ENCODE data around the gene STARD13.
A peak's percentile ranks its signal among the peaks of the same experiment; 100 is the strongest.

Gene STARD13

DNA sequence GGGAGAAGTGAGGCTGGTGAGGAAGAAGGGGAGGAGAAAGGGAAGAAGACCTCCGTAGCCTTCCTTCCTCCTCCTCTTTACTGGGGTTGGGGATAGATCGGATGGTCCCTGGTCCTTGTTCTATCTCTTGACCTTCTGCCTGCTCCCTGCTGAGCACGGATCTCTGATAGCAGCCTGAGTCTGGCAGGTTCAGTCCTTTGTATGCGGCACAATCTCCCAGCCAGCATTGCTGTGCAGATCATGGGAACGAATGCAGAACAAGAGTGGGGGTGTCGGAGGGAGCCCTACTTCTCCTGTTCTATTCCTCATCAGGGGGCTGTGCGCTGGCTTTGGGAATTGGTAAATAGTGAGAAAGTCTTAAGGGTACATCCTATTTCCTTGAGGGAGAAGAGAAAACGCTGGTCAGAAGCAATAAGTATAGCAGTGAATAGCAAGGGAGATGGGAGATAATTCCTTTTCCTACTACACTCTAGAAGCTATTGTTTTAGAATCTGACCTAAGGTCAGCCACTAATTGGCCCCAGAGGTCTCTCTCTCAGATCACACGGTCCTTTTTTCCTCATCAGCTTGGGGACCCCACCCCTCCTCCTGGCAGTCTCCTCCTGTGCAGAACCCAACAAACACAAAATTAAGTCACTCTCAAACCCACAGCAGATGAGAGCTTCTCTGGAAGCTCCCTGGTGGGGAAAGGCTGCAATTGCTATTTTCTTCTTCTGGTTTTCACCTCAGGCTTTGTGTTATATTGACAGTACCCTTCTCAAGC is 228.4 kb downstream of the STARD13 start:
- H3K4me3 ChIP-seq (ENCODE audit: low read length): no peak overlapping the region
- H3K23ac ChIP-seq (ENCODE audit: low read length): no peak overlapping the region
- H3K4ac ChIP-seq (ENCODE audit: low read depth, low read length): no peak overlapping the region
- no peaks in the 10 kb centered on the region for H3K79me2 ChIP-seq (ENCODE audit: control insufficient read depth, insufficient read depth, low read length)
- WGBS (ENCODE audit: extremely low coverage, insufficient coverage, low lambda C conversion rate): no CpG with 5 or more reads among the region's 9 CpGs
- H3K4me1 ChIP-seq (ENCODE audit: control insufficient read depth, low read depth, low read length): no peaks in the 10 kb centered on the region
- H3K4me2 ChIP-seq (ENCODE audit: low read length): no peak overlapping the region
- no peak overlapping the region for H3K9ac ChIP-seq (ENCODE audit: low read length)
- H4K5ac ChIP-seq (ENCODE audit: low read length): no peak overlapping the region
- DNase-seq: peak; percentile 88
- peak overlapping the region; percentile 25 for H3K18ac ChIP-seq (ENCODE audit: low read length)
- H3K56ac ChIP-seq (ENCODE audit: low read length): peak overlapping the region; percentile 59
- no peaks in the 10 kb centered on the region for H3K36me3 ChIP-seq (ENCODE audit: control insufficient read depth, insufficient read depth, low read length)
- H3K79me1 ChIP-seq (ENCODE audit: low read length): no peaks in the 10 kb centered on the region
- H4K8ac ChIP-seq (ENCODE audit: low read depth, low read length): no peak overlapping the region
- H2BK5ac ChIP-seq (ENCODE audit: low read length): no peak overlapping the region
- no peak overlapping the region for H2AK5ac ChIP-seq (ENCODE audit: low read length)
- no peak overlapping the region for H2BK15ac ChIP-seq (replicated peaks; ENCODE audit: low read depth)
- no peak overlapping the region for H3K27ac ChIP-seq (ENCODE audit: low read depth, low read length)
- no peak overlapping the region for H2BK120ac ChIP-seq (ENCODE audit: low read depth, low read length)
- no peaks in the 10 kb centered on the region for H3K27me3 ChIP-seq (ENCODE audit: insufficient read depth, low read length, poor library complexity)

DNA sequence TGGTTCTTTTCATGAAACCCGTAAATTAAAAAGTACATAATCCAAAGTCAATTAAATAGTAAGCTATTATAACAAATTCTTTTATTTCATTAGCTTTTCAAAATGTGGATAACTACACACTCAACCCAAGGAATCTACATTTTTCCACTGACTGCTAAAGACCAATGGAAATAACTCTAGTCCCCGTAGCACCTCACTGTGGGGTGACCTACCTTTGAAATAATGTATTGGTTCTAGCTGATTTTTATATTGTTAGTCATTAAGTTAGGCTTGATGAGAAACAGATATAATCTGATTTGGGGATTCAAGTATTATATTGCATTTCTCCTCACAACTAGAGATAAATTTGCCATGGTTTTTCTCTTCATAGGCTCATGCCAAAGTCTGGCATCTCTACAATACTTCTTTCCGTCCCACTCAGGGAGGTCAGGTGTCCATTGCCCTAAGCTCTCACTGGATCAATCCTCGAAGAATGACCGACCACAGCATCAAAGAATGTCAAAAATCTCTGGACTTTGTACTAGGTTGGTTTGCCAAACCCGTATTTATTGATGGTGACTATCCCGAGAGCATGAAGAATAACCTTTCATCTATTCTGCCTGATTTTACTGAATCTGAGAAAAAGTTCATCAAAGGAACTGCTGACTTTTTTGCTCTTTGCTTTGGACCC is 232.0 kb downstream of the STARD13 start:
- no peaks in the 10 kb centered on the region for H3K4me1 ChIP-seq (ENCODE audit: control insufficient read depth, low read depth, low read length)
- no peak overlapping the region for H2AK5ac ChIP-seq (ENCODE audit: low read length)
- H3K27me3 ChIP-seq (ENCODE audit: insufficient read depth, low read length, poor library complexity): no peaks in the 10 kb centered on the region
- no peak overlapping the region for H2BK120ac ChIP-seq (ENCODE audit: low read depth, low read length)
- H3K36me3 ChIP-seq (ENCODE audit: control insufficient read depth, insufficient read depth, low read length): no peaks in the 10 kb centered on the region
- H3K4ac ChIP-seq (ENCODE audit: low read depth, low read length): no peak overlapping the region
- no peaks in the 10 kb centered on the region for H3K79me1 ChIP-seq (ENCODE audit: low read length)
- H2BK15ac ChIP-seq (replicated peaks; ENCODE audit: low read depth): no peak overlapping the region
- no peak overlapping the region for H3K4me2 ChIP-seq (ENCODE audit: low read length)
- no peak overlapping the region for H3K27ac ChIP-seq (ENCODE audit: low read depth, low read length)
- H3K18ac ChIP-seq (ENCODE audit: low read length): no peak overlapping the region
- no peak for DNase-seq
- no peak overlapping the region for H3K23ac ChIP-seq (ENCODE audit: low read length)
- no peaks in the 10 kb centered on the region for H3K79me2 ChIP-seq (ENCODE audit: control insufficient read depth, insufficient read depth, low read length)
- H3K56ac ChIP-seq (ENCODE audit: low read length): no peak overlapping the region
- no peak overlapping the region for H3K9ac ChIP-seq (ENCODE audit: low read length)
- no peak overlapping the region for H3K4me3 ChIP-seq (ENCODE audit: low read length)
- no peak overlapping the region for H4K5ac ChIP-seq (ENCODE audit: low read length)
- no peak overlapping the region for H2BK5ac ChIP-seq (ENCODE audit: low read length)
- H4K8ac ChIP-seq (ENCODE audit: low read depth, low read length): no peak overlapping the region
- no CpG with 5 or more reads among the region's 7 CpGs for WGBS (ENCODE audit: extremely low coverage, insufficient coverage, low lambda C conversion rate)
